Mucosa of stomach (tissue), 1 donor: Measurements from ENCODE around the gene GLYR1.

ENCODE experiments used
- H3K27me3 ChIP-seq: one replicate; pipeline ENCODE4 v1.7.0; 2013; ENCODE audit warnings: mild to moderate bottlenecking, low read length; ENCODE audit not compliant: control insufficient read depth, insufficient read depth
- H3K36me3 ChIP-seq: one replicate; pipeline ENCODE4 v1.7.0; 2013; ENCODE audit warnings: low read length; ENCODE audit not compliant: control insufficient read depth, insufficient read depth
- H3K4me1 ChIP-seq: one replicate; pipeline ENCODE4 v1.7.0; 2013; ENCODE audit warnings: mild to moderate bottlenecking, low read length; ENCODE audit not compliant: control insufficient read depth, insufficient read depth
- H3K4me3 ChIP-seq: one replicate; pipeline ENCODE4 v1.7.0; 2013; ENCODE audit warnings: low read length
- H3K9ac ChIP-seq: one replicate; pipeline ENCODE4 v1.7.0; 2013; ENCODE audit warnings: mild to moderate bottlenecking, low read length, moderate library complexity
- H3K9me3 ChIP-seq: one replicate; pipeline ENCODE4 v1.7.0; 2013; ENCODE audit warnings: mild to moderate bottlenecking, low read length, moderate library complexity; ENCODE audit not compliant: control insufficient read depth
- donor health status: Pancreatic carcinoma.

Gene GLYR1

DNA sequence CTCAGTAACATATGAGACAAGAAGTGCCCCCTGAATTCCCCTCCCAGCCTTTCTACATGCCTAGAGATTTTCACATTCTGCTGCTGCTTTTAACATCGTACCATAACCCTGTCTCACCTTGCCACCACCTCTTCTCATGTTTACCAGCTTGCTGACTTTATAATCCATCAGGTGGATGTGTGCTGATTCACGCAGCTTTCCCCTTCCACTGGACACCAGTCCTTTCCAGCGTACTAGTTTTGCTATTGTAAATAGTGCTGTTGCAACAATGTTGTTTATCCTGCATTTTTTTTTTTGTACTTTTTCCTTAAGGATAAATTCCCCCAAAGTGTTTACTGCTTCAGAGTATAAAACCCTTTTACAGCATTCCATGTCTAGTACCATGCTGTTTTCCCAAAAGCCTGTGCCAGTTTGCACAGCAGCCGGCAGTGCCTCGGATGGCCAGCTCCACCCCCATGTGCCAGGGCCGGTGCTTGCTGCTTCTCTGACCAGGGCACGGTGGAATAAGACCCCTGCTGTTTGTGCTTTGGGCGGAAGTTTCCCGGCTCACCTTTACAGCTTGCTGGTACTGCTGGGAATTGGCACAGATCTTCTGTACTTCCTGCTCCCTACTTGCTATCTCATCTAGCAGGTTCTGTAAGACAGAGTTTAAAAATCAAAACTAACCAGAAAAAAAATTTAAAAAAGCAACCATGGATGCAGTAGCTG, 41.5 kb upstream of the GLYR1 start:
- H3K36me3 ChIP-seq, result peaks cover 10% of the 10 kb centered on the region

DNA sequence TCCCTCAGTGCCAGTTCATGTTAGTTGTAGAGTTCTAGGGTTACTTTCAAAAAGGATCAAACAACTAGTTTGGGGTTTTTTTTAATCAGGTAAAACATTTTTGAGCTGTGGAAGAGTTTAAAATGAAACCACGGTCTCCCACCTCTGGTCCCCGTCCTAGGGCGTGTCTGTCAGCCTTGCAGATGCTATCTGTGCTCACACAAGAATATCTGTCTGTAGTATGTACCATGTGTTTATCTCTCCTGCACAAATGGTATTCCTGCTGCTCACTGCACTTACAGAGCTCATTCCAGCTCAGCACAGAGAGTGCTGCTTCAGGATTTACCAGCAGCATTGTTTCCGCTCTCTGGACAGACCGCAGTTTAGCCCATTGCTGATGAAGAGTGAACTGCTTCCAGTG, 39.1 kb upstream of the GLYR1 start:
- Histone ChIP-seq H3K4me3 (no peak overlapping the region), H3K36me3 (peaks cover 12% of the 10 kb centered on the region), H3K4me1 (peaks cover 6% of the 10 kb centered on the region), H3K9ac (no peak overlapping the region), H3K9me3 (no peaks in the 10 kb centered on the region), H3K27me3 (no peaks in the 10 kb centered on the region)

More for the DNA sequence above, 41.5 kb upstream of the GLYR1 start:
- Histone ChIP-seq H3K27me3 (no peaks in the 10 kb centered on the region), H3K9ac (no peak overlapping the region), H3K4me1 (no peaks in the 10 kb centered on the region), H3K9me3 (no peaks in the 10 kb centered on the region), H3K4me3 (no peak overlapping the region)

DNA sequence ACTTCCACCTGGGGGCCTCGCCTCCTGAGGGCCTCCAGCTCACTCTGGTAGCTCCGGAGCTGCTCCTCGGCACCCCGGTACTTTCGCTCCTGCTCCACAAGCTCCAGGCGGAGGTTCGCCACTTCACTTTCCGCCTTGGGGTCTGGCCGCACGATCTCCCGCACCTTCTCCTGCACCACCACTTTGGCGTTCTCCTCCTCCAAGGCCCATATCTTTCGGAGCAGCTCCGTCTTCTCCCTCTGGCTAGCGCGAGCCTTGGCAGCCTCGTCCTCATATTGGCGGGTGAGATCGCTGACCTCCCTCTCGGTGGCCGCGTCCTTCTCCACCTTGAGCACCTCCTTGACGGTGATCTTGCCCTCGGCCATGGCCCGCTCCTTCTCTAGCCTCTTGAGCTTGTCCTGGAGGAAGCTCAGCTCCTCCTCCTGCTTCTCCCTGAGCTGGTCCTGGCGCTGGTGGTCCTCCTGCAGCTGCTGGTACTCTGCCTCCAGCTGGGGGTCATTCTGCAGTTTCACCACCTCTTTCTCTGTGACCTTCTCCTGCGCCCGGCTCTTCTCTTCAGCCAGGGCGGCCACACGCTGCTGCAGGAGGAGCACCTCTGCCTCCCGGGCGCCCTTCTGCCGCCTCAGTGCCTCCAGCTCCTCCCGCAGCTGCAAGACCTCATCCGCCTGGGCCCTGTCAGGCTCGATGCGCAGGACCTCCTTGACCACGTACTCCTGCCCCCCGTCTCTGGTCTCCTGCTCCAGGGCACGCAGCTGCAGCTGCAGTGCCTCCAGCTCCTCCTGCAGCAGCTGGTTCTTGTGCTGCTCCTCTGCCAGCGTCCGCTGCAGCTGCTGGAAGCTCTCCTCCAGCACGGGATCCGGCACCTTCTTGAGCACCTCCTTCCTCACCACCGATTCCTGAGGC, 38.1 kb upstream of the GLYR1 start:
- no peaks in the 10 kb centered on the region for H3K9me3 ChIP-seq
- no peak overlapping the region for H3K4me3 ChIP-seq
- no peaks in the 10 kb centered on the region for H3K27me3 ChIP-seq
- H3K4me1 ChIP-seq, result peaks cover 6% of the 10 kb centered on the region
- no peak overlapping the region for H3K9ac ChIP-seq
- peaks cover 12% of the 10 kb centered on the region for H3K36me3 ChIP-seq

DNA sequence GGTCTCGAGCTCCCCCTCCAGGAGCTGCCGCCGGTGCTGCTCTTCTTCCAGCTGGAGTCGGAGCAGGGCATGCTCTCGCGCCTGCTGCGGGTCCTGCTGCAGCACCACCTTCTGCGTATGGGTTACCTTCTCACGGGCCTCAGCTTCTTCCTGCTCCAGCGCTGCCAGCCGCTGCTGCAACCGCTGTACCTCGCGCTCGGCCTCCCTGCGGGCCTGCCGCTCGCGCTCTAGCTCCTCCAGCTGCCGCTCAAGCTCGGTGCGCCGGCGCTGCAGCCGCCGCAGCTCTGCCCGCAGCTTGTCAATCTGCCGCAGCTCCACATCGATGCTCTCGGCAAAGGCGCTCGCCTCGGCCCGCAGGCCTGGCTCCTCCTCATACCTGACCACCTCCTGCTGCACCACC, 37.1 kb upstream of the GLYR1 start:
- Histone ChIP-seq H3K9ac (no peak overlapping the region), H3K9me3 (no peaks in the 10 kb centered on the region), H3K4me3 (no peak overlapping the region), H3K27me3 (no peaks in the 10 kb centered on the region), H3K36me3 (peaks cover 16% of the 10 kb centered on the region), H3K4me1 (peaks cover 6% of the 10 kb centered on the region)

DNA sequence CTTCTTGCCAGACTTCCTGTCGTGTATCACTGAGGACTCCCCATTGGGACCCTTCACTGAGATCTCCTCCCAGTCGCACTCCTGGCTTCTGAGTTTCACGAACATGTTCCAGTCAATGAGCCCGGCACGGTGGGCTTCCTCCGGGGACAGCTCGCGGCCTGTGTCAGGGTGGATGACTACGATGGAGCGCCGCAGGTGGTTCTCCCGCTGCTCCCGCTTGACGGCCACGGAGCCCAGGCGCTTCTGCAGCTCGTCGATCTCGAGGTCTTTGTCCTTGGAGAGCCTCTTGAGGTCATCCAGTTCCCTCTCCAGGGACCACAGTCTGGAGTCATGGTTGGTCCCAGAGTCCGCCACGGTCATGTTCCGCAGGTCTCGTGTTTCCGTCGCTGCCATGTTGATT, 36.4 kb upstream of the GLYR1 start:
- no peak overlapping the region for H3K4me3 ChIP-seq
- H3K36me3 ChIP-seq, result peaks cover 13% of the 10 kb centered on the region
- no peaks in the 10 kb centered on the region for H3K9me3 ChIP-seq
- H3K4me1 ChIP-seq, result peaks cover 6% of the 10 kb centered on the region
- no peaks in the 10 kb centered on the region for H3K27me3 ChIP-seq
- H3K9ac ChIP-seq, result no peak overlapping the region

DNA sequence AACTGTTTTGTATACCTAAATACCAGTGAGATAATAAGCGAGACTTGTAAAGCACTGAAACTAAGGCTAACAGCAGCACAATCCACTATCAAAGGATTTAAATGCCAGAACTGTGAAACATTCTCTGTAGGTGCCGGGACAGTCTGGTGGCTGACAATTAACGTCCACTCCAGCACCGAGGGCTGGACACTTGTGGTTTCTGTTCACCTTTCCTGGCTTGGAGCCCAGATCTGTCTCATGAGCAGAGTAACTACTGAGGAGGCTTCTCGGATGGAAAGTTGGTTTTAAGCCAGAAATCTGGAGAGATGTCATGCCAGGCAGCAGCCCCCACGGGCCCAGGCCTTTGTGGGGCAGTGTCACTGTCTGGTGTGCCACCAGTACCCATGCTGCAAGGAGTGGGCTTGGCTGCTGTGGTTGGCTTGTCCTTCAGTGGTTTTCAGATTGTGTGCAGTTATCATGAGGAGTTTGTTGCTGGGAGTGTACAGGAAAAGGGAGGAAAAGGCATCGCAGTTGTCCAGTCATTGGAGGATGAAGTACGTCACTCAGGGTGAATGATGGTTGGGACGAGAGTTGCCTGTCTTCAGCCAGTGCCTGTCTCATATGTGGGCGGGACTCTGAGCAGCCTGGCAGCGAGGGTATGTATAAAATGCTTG, 35.7 kb upstream of the GLYR1 start:
- H3K27me3 ChIP-seq, result no peaks in the 10 kb centered on the region
- no peak overlapping the region for H3K9ac ChIP-seq
- no peak overlapping the region for H3K4me3 ChIP-seq
- H3K4me1 ChIP-seq, result peaks cover 6% of the 10 kb centered on the region
- peaks cover 20% of the 10 kb centered on the region for H3K36me3 ChIP-seq
- no peaks in the 10 kb centered on the region for H3K9me3 ChIP-seq

DNA sequence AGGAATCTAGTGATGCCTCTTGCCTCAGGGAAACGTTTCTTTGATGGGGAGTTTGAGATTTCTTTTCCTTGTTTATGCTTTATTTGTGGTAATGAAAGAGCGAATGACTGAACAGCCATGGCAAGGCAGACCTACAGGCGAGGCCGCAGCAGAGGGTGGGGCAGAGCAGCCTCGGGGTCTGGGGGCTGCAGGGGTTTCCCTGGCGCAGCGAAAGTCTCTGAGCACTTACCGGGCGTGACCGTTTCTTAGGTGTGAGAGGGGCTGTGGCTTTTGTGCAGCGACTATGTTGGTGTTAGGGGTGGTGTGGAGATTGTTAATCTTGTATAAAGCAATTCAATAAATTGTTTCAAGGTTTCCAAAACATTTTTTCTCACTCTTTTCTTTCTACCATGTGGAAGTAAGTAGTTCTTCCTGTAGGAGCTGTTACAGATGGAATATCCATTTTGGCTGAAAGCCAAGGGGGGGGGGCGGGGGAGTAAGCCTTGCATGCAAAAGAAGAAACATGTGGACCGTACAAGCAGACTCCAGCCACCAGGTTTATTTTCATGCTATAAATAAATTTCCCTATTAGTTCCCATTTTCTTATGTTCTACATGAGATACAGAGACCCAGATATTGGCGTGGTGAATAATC, 35.0 kb upstream of the GLYR1 start:
- H3K27me3 ChIP-seq, result no peaks in the 10 kb centered on the region
- H3K4me1 ChIP-seq, result peaks cover 6% of the 10 kb centered on the region
- H3K4me3 ChIP-seq, result no peak overlapping the region
- H3K36me3 ChIP-seq, result peaks cover 26% of the 10 kb centered on the region
- no peak overlapping the region for H3K9ac ChIP-seq
- no peaks in the 10 kb centered on the region for H3K9me3 ChIP-seq

DNA sequence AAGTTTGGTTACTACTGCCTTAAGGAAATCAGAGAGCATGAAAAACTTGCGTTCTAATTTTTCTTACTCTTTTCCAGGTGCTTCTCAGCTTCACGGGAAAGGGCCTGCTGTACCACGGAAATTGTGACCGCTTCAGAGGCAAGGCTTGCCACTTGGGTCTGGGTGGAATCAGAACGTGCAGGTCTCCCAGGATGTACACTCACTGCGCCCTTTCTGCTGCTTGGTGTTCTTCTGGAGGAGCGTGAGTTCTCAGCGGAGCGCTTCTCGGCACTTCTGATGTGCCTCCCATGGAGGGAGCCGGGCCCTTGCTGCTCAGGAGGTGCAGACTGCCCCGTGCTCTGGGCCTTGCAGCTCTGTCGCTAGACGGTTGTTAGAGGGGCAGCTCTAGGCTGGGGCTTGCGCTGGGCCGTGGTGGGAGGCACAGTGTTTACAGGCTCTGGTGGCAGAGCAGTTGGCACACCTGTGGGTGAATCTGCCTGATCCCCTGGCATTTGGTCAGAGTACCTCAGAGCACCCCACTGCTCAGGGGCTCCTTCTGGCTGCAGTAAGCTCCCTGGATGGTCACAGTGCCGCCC, 33.0 kb upstream of the GLYR1 start:
- Histone ChIP-seq H3K9ac (no peak overlapping the region), H3K4me1 (peaks cover 6% of the 10 kb centered on the region), H3K27me3 (no peaks in the 10 kb centered on the region), H3K4me3 (no peak overlapping the region), H3K9me3 (no peaks in the 10 kb centered on the region), H3K36me3 (peaks cover 35% of the 10 kb centered on the region)

DNA sequence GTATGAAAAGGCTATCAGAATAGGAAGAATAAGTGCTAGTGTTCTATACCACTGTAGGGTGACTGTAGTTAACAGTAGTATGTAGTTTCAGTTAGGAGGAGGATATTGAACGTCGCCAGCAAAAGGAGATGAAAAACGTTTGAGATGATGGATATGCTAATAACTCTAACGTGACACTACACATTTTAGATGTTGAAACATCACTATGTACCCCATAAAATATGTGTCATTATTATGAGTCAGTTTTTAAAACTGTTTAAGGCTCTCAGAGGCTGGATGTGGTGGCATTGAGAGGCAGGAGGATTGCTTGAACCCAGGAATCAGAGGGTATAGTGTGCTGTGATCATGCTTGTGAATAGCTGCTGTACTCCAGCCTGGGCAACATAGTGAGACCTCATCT, 32.0 kb upstream of the GLYR1 start:
- peaks cover 6% of the 10 kb centered on the region for H3K4me1 ChIP-seq
- H3K27me3 ChIP-seq, result no peaks in the 10 kb centered on the region
- peaks cover 35% of the 10 kb centered on the region for H3K36me3 ChIP-seq
- no peaks in the 10 kb centered on the region for H3K9me3 ChIP-seq
- no peak overlapping the region for H3K9ac ChIP-seq
- no peak overlapping the region for H3K4me3 ChIP-seq

DNA sequence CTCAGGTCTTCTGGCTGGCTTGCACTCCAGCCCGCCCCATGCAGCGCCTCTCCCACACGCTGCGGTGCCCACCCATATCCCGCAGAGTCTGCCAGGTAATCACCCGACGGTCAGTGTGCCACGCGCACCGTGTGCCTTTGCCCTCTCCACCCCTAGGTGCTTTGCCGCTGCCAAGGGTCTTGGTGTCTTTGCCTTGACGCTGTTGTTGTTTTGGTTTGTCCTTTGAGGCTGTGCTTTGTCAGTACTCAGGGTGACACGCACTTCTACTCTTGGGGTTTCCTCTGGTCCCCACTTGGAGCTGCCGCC, 30.2 kb upstream of the GLYR1 start:
- no peaks in the 10 kb centered on the region for H3K9me3 ChIP-seq
- no peak overlapping the region for H3K4me3 ChIP-seq
- peaks cover 30% of the 10 kb centered on the region for H3K36me3 ChIP-seq
- no peak overlapping the region for H3K9ac ChIP-seq
- peaks cover under 1% of the 10 kb centered on the region for H3K4me1 ChIP-seq
- H3K27me3 ChIP-seq, result no peaks in the 10 kb centered on the region

DNA sequence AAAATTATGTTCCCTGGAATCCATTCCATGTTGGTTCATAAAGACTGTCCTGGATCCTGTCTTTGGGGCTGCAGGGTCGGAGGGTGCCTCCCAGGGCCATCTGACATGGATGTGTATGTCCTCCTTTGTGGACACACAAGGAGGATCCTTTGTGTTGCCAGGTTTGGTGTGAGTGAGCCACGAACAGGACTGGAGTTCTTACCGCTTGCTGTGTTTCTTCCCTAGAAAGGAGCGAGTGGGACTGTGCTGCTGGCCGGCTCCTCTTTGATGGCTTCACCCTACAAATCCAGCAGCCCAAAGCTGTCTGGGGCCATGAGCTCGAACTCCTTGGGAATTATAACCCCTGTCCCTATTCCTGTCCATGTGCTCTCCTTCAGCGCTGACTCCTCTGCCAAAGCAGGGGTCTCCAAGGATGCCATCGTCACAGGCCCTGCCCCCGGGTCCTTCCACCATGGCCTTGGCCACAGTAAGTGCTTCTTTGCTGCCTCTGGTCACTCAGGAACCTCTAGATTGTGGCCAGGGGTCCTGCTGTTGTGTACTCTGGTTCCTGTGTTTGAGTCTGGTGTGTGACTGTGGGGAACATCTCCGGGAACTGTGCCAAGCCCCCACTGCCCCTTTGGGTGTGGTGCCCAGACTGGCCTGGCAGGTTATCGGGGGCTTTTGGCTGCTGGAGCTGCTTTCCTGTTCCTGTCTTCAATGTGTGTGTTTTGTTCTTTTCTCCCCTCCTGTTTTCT, 29.7 kb upstream of the GLYR1 start:
- Histone ChIP-seq H3K4me3 (no peak overlapping the region), H3K36me3 (peaks cover 32% of the 10 kb centered on the region), H3K9ac (no peak overlapping the region)

More for the DNA sequence above, 29.7 kb upstream of the GLYR1 start:
- no peaks in the 10 kb centered on the region for H3K27me3 ChIP-seq
- H3K4me1 ChIP-seq, result no peaks in the 10 kb centered on the region
- no peaks in the 10 kb centered on the region for H3K9me3 ChIP-seq
